HG03135 (cell line): ENCODE data around the gene CYP4B1.

Source experiments
- ATAC-seq: cut with Tn5 transposase; IDR thresholded peaks from one replicate; pipeline ENCODE4 v1.9.1; 2021; ENCODE audit warnings: mild to moderate bottlenecking, moderate library complexity; ENCODE audit not compliant: unreplicated experiment

The CYP4B1 gene

GRCh38 chr1:46793126-46793525, 5.7 kb upstream of the CYP4B1 start:
- no peak for ATAC-seq

- no peak for ATAC-seq
These were observed 963 bp upstream of the CYP4B1 start for GRCh38 chr1:46797696-46798470.

GRCh38 chr1:46800742-46801141, 1.9 kb downstream of the CYP4B1 start:
- no peak for ATAC-seq

GRCh38 chr1:46801323-46802055, 2.6 kb downstream of the CYP4B1 start:
- no peak for ATAC-seq

GRCh38 chr1:46802081-46802480, 3.2 kb downstream of the CYP4B1 start:
- ATAC-seq = no peak

GRCh38 chr1:46802901-46803574, 4.2 kb downstream of the CYP4B1 start:
- ATAC-seq = no peak

GRCh38 chr1:46804027-46804889, 5.4 kb downstream of the CYP4B1 start:
- no peak for ATAC-seq

GRCh38 chr1:46804926-46805325, 6.1 kb downstream of the CYP4B1 start:
- no peak for ATAC-seq

GRCh38 chr1:46805755-46806154, 6.9 kb downstream of the CYP4B1 start:
- no peak for ATAC-seq

GRCh38 chr1:46806196-46807020, 7.6 kb downstream of the CYP4B1 start:
- ATAC-seq = no peak

GRCh38 chr1:46807046-46807972, 8.5 kb downstream of the CYP4B1 start:
- no peak for ATAC-seq

GRCh38 chr1:46809071-46809470, 10.2 kb downstream of the CYP4B1 start:
- ATAC-seq = no peak

- ATAC-seq = no peak
These were observed 11.1 kb downstream of the CYP4B1 start for GRCh38 chr1:46809904-46810303.

GRCh38 chr1:46810596-46810995, 11.8 kb downstream of the CYP4B1 start:
- ATAC-seq = no peak

- ATAC-seq = no peak
These were observed 12.2 kb downstream of the CYP4B1 start for GRCh38 chr1:46811053-46811452.

GRCh38 chr1:46812065-46812963, 13.5 kb downstream of the CYP4B1 start:
- ATAC-seq = no peak

GRCh38 chr1:46812996-46813857, 14.4 kb downstream of the CYP4B1 start:
- ATAC-seq = no peak
